ENCODE results near the gene ADORA1. TPM values are rescaled to one million over a fixed set of nuclear protein-coding genes. Genes with fewer than 3 reads are reported as not detected.

ADORA1 gene
- total RNA-seq, 1 experiment from 2014 or later = 1.2 TPM

GRCh38 chr1:203211812-203212211 lies 84.3 kb downstream of the ADORA1 start:
- no peak for DNase-seq (ENCODE audit: low spot score)
- Histone ChIP-seq H3K9me3 (ENCODE audit: low read depth, low read length, poor library complexity, severe bottlenecking) (no peaks in the 10 kb centered on the region), H3K27ac (ENCODE audit: low read depth, low read length, poor library complexity, severe bottlenecking) (no peak overlapping the region), H3K4me1 (ENCODE audit: insufficient read depth, low read length, poor library complexity, severe bottlenecking) (peaks cover 4% of the 10 kb centered on the region), H3K36me3 (ENCODE audit: insufficient read depth, low read length, poor library complexity, severe bottlenecking) (no peaks in the 10 kb centered on the region), H3K4me3 (ENCODE audit: low read depth, low read length, poor library complexity, severe bottlenecking) (no peak overlapping the region), H3K27me3 (replicated peaks; ENCODE audit: insufficient read depth, low read depth, low read length, poor library complexity) (no peaks in the 10 kb centered on the region)
- no TSS peak for BruUV-seq (replicated peaks)
- ChIA-PET CTCF (no interaction called here), POLR2A (ENCODE audit: low non-redundant PET) (no interaction called here)
- intact Hi-C loops (cut with micrococcal nuclease; ENCODE audit: unreplicated experiment) = no loop called here
- no peak for TF ChIP-seq EZH2 (IDR thresholded peaks at IDR 0.05; ENCODE audit: borderline replicate concordance, low read depth, low read length, poor library complexity, severe bottlenecking)

- ChIA-PET CTCF (no interaction called here), POLR2A (ENCODE audit: low non-redundant PET) (no interaction called here)
- no TSS peak for BruUV-seq (replicated peaks)
- H3K9me3 ChIP-seq (ENCODE audit: low read depth, low read length, poor library complexity, severe bottlenecking) = no peaks in the 10 kb centered on the region
- intact Hi-C loops (cut with micrococcal nuclease; ENCODE audit: unreplicated experiment) = no loop called here
- no peak overlapping the region for H3K27ac ChIP-seq (ENCODE audit: low read depth, low read length, poor library complexity, severe bottlenecking)
- no peak overlapping the region for H3K4me3 ChIP-seq (ENCODE audit: low read depth, low read length, poor library complexity, severe bottlenecking)
- no peak for DNase-seq (ENCODE audit: low spot score)
- TF ChIP-seq EZH2 (IDR thresholded peaks at IDR 0.05; ENCODE audit: borderline replicate concordance, low read depth, low read length, poor library complexity, severe bottlenecking) = no peak
- no peak for TF ChIP-seq CTCF (conservative IDR thresholded peaks at IDR 0.05; ENCODE audit: low read depth, low read length)
- no peaks in the 10 kb centered on the region for H3K4me1 ChIP-seq (ENCODE audit: insufficient read depth, low read length, poor library complexity, severe bottlenecking)
- H3K27me3 ChIP-seq (replicated peaks; ENCODE audit: insufficient read depth, low read depth, low read length, poor library complexity) = no peaks in the 10 kb centered on the region
- H3K36me3 ChIP-seq (ENCODE audit: insufficient read depth, low read length, poor library complexity, severe bottlenecking) = no peaks in the 10 kb centered on the region
Observed at GRCh38 chr1:203213126-203213525, 85.6 kb downstream of the ADORA1 start.

GRCh38 chr1:203214871-203215270 lies 87.3 kb downstream of the ADORA1 start:
- no peak for DNase-seq (ENCODE audit: low spot score)
- CTCF ChIA-PET = interaction anchor here (2.3 to 4.2 kb wide), 2 partner anchors 97 to 175 kb away, joined by 21 to 65 read pairs; no protein-coding TSS in a partner anchor
- TF ChIP-seq CTCF (conservative IDR thresholded peaks at IDR 0.05; ENCODE audit: low read depth, low read length) (no peak), EZH2 (IDR thresholded peaks at IDR 0.05; ENCODE audit: borderline replicate concordance, low read depth, low read length, poor library complexity, severe bottlenecking) (no peak)
- H3K27me3 ChIP-seq (replicated peaks; ENCODE audit: insufficient read depth, low read depth, low read length, poor library complexity) = no peaks in the 10 kb centered on the region
- H3K36me3 ChIP-seq (ENCODE audit: insufficient read depth, low read length, poor library complexity, severe bottlenecking) = no peaks in the 10 kb centered on the region
- no peaks in the 10 kb centered on the region for H3K4me1 ChIP-seq (ENCODE audit: insufficient read depth, low read length, poor library complexity, severe bottlenecking)
- H3K4me3 ChIP-seq (ENCODE audit: low read depth, low read length, poor library complexity, severe bottlenecking) = no peak overlapping the region
- H3K9me3 ChIP-seq (ENCODE audit: low read depth, low read length, poor library complexity, severe bottlenecking) = no peaks in the 10 kb centered on the region
- POLR2A ChIA-PET (ENCODE audit: low non-redundant PET) = no interaction called here
- intact Hi-C loops (cut with micrococcal nuclease; ENCODE audit: unreplicated experiment) = no loop called here
- H3K27ac ChIP-seq (ENCODE audit: low read depth, low read length, poor library complexity, severe bottlenecking) = no peak overlapping the region
- no TSS peak for BruUV-seq (replicated peaks)

- POLR2A ChIA-PET (ENCODE audit: low non-redundant PET) = no interaction called here
- H3K27me3 ChIP-seq (replicated peaks; ENCODE audit: insufficient read depth, low read depth, low read length, poor library complexity) = no peaks in the 10 kb centered on the region
- no peaks in the 10 kb centered on the region for H3K4me1 ChIP-seq (ENCODE audit: insufficient read depth, low read length, poor library complexity, severe bottlenecking)
- intact Hi-C loops (cut with micrococcal nuclease; ENCODE audit: unreplicated experiment) = no loop called here
- no peaks in the 10 kb centered on the region for H3K9me3 ChIP-seq (ENCODE audit: low read depth, low read length, poor library complexity, severe bottlenecking)
- H3K4me3 ChIP-seq (ENCODE audit: low read depth, low read length, poor library complexity, severe bottlenecking) = no peak overlapping the region
- TF ChIP-seq CTCF (conservative IDR thresholded peaks at IDR 0.05; ENCODE audit: low read depth, low read length) (no peak), EZH2 (IDR thresholded peaks at IDR 0.05; ENCODE audit: borderline replicate concordance, low read depth, low read length, poor library complexity, severe bottlenecking) (no peak)
- no peak for DNase-seq (ENCODE audit: low spot score)
- CTCF ChIA-PET = interaction anchor here (0.6 to 4.2 kb wide), 8 partner anchors 9 to 187 kb away, joined by 3 to 65 read pairs (median 3); no protein-coding TSS in a partner anchor
- no TSS peak for BruUV-seq (replicated peaks)
- no peaks in the 10 kb centered on the region for H3K36me3 ChIP-seq (ENCODE audit: insufficient read depth, low read length, poor library complexity, severe bottlenecking)
- no peak overlapping the region for H3K27ac ChIP-seq (ENCODE audit: low read depth, low read length, poor library complexity, severe bottlenecking)
Observed at GRCh38 chr1:203215573-203215972, 88.0 kb downstream of the ADORA1 start.
